GM18505 (cell line): ENCODE measurements around the gene MSANTD2.
"Not testable (repeated sequence)": the region's sequence is repeated elsewhere in the genome, so short reads cannot be mapped to it uniquely, and the experiment has no call there.

ENCODE experiments used
- ATAC-seq: cut with Tn5 transposase; IDR thresholded peaks from one replicate; pipeline ENCODE4 v1.9.1; 2021; ENCODE audit not compliant: unreplicated experiment
- POLR2A ChIP-seq: IDR thresholded peaks from 4 replicates; pipeline ENCODE4 v1.6.1; 2011; ENCODE audit warnings: borderline replicate concordance; ENCODE audit not compliant: insufficient read depth, insufficient read length; ENCODE audit errors: extremely low read depth

The MSANTD2 gene

DNA sequence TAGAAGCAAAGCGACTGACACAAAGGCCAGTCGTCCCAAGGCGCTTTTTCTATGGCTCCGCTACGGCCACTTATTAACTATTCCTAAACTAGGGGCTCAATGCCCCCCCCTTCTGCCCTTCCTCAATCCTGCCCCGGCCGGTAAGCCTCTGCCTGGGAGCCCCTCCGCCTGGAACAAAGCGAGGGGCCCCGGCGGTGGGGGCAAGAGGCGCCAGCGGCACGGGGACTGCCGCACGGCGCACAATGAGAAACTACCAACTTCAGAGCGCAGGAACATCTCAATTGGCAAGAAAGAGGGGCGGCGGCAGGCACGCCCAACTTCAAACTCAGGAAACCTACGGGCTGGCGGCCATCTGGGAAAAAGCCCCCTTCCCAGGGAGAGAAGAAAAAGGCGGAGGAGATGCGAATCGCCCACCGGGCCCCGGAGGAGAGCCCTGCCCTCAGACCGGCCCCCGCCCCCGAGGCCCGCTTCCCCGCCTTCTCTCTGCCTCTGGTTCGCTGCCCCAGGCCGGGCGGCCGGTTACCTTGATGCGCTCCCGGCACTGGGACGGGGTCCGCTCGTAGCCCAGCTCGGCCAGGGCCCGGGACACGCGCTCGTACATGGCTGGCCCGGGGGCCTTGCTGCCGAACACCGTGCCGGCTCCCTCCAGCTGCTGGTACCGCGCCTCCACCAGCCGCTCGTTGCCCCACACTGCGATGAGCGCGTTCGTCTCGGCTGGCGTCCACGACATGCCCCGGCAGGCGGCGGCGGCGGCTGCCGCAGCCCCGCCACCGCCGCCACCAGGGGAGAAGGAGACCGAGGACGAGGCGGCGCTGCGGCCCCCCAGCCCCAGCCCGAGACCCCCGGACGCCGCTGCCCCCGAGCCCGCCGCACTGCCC, 619 bp downstream of the MSANTD2 start:
- peak; percentile 39 for ATAC-seq
- no peak for TF ChIP-seq POLR2A

DNA sequence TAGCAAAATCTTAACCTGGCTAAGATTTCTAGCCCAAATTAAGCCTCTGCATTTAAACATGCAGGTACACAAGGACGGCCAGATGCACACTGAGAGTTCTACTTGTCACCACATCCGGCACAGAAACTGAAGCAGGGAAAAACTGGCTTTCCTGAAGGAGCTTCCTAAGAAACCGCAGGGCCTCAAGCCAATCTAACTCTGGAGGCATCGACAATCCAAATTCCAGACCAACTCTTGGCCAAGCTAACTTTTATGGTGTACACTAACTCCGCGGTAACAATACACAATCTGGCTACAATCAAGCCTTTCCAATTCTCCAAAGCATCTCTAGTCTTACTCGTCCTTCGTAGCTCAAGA, 1.2 kb downstream of the MSANTD2 start:
- TF ChIP-seq POLR2A, result no peak
- peak; percentile 11 for ATAC-seq

DNA sequence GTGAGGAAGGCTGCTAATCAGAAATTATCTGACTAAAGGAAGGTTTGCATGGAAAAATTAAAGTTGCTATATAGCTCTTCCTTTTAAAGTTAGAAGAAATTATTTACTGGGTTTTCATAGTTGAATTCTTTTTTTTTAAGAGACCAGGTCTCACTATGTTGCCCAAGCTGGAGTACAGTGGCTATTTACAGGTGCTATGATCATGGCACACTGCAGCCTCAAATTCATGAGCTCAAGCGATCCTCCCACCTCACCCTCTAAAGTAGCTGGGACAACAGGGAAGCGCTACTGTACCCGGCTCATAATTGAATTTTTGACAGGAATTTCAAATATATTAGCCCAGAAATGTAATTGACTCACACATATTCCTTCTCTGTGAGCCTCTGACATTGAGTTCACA, 3.9 kb downstream of the MSANTD2 start:
- ATAC-seq, result no peak
- no peak for TF ChIP-seq POLR2A

DNA sequence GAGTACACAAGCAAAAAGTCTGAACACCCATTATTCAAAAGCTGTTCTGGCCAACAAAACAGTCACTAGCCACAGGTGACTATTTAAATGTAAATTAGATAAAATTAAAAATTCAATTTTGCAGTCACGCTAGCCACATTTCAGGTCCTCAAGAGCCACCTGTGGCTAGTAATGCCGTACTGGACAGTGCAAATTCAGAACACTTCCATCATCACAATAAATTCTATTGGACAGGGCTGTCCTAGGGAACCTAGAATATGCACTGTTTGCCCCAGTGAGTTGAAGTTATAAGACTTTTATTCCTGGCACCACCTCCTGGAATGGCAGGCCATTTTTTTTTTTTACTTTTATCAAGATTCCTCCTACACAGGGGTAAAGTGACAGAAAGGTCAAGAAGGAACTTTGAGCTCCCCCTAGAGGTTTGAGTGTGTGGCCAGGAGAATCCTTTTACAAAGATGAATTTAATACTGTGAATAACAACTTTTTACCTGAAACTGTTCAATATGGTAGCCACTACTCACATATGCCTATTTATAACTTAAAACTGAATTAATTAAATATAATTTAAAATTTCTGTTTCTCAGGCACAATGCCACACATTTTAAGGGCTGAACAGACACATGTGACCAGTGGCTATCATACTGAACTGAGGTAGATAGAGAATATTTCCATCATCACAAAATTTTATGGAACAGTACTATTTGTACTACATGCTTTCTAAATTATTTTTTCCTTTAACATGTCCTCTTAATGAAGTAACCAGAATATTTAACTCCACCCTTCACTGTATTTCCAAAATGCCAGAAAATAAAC, 6.5 kb downstream of the MSANTD2 start:
- ATAC-seq, result no peak
- no peak for TF ChIP-seq POLR2A

DNA sequence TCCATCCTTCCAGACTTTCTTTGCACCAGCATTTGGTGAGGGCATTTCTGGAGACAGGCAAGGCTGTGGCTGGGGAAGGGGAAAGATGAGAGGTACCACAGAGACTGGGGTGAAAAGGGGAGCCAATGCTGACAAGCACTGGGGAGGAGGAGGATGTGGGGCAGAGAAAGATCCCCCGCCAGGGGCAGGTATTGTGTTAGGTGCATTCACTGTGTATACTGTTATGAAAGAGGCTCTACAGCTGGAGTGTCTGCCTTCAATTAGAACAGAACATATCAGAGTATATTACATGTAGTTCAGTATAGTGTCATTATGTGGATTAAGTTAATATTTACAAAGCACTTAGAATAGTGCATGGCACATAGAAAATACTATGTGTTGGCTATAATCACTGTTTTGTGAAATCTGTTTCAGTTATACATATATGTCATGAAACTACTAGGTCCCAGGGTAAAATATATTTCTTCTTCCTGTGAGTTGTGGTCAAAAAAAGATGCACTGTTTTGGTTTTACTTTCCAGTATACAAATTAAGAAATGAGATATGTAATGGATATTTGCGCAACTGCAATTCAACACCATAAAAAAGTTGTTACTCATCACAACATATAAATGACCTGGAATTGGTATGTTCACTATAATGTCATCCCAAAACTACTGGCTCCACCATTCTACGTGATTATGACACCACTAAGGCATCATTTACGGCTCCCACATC, 8.4 kb downstream of the MSANTD2 start:
- no peak for ATAC-seq
- TF ChIP-seq POLR2A, result no peak

DNA sequence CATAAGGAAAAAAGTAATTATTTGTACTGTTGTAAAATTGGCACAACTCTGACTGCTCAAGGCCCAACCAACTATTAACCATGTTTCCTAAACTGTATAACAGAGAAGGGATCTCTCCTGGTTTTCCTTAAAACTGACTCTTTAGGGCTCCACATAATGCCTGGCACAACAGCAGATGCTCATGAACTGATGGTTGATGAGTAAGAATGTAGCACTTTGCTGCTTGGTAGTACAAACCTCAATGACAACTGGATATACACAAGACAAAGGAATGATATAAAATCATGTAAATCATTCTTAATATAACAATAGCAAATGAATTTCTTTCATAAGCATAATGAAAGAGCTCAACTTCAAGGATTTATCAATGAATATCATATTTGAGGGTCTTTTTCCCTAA, 11.7 kb downstream of the MSANTD2 start:
- no peak for TF ChIP-seq POLR2A
- no peak for ATAC-seq

DNA sequence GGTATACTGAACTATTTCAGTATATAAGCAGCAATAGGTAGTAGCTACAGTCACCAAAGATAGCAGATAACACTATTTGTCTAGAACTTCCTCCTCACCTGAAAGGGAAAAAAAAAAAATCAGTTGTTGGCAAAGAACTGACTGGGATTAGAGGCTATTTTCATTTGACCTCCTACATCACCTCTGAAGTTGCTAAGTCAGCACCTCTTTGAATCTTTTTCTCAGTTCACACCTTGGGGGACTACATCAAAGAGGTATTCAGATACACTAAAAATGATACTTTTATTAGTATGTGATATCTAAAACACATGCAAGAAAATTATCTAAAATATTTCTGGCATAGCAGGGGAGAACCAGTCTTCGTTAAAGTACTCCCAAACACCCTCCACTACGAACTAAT, 16.2 kb downstream of the MSANTD2 start:
- no peak for TF ChIP-seq POLR2A
- ATAC-seq, result no peak

DNA sequence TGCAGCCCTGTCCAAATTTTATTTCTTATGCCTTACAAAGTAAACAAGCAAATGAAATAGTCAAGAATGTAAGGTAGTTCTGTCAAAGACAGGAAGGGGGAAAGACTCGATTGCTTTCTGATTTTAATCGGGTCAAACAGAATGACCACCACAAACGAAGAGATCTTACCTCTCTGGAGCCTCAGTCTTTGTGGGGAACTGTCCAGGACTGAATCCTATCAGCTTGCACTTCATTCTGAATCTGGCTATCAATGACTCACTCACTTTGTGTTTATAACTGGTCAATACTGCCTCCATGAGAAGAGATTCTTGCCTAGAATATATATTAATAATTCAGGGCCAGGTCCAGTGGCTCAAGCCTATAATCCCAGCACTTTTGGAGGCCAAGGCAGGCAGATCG, 17.2 kb downstream of the MSANTD2 start:
- no peak for TF ChIP-seq POLR2A
- no peak for ATAC-seq

DNA sequence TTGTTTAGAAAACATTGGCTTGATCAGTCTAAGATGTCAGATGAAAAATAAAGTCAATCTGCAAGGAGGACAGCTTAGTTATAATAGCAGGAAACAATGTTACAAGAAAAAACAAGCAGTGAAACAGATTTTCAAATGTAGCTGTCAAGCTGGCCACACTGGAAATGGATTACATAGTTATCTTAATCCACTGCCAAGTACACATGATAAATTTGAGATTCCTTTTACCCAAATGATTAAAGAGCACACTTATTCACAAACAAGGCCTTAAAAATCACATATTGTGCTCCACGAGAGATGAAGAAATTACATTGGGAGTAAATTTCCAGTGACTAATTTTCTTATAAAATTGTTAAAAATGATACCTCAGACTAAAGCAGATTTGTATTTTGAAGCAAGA, 20.6 kb downstream of the MSANTD2 start:
- no peak for ATAC-seq
- TF ChIP-seq POLR2A, result no peak

DNA sequence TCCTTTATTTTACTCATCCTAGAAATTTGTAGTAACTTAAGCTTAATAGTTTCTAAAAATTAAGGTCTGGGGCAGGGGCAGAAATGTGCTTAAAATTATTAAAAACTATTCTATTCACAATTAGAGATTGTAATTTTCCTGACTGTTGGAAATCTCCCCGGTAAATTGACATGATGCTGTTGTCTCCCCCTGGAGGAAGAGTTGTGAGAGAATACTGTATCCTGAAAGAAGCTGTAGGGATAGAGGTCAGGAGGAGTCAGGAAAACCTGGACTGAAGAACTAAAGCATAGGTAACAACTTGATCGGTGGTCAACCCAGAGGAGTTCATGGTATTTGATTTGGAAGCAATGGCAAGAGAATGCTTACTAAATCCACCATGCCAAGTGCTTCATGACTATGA, 21.9 kb downstream of the MSANTD2 start:
- TF ChIP-seq POLR2A, result no peak
- no peak for ATAC-seq

DNA sequence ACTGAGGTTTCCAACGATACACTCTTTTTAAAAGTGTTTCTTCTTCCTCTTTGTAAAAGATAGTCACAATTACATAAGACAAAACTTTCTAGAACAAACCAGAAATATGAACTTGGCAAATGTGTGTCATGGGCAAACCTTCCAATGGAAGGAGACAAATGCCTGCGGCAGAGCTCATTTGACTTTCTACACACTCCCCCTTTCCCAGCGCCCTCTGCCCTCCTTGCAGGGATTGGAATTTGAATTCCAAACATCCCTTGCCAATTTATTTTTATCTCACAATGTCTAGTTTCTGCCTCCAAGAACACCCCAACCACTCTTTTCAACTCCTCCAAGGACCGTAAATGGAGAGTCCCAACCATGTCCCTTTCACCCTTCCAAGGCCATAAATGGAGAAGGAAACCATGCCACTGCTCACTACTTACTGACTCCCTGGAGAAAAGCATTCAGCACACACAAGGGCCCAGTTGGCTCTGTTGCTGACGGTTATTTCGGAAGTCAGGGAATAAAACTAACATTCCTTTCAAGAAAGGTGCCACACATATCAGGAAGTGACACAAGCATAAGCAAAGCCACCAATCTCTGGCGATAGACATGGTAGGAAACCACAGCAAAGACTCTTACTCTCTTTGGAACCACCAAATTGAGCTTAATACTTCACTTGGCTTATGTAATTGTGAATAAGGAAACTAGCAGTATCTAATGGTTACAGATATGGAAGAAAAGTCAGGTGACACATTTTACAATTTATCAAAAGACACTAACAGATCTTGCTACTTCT, 23.2 kb downstream of the MSANTD2 start:
- ATAC-seq, result no peak
- TF ChIP-seq POLR2A, result no peak

DNA sequence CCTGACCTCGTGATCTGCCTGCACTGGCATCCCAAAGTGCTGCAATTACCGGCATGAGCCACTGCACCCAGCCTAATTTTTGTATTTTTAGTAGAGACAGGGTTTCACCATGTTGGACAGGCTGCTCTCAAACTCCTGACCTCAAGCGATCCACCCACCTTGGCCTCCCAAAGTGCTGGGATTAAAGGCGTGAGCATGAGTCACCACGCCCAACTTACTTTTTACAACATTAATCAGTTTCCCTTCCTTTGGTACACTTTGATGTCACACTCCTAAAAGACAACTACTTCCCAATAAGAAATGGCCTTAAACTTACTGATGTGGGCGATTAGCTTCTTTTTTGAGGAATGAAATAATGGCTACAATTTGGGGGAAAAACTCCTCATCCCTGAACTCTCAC, 29.2 kb downstream of the MSANTD2 start:
- ATAC-seq, result not testable (repeated sequence)
